Activated naive CD8-positive, alpha-beta T cell treated with anti-CD3 and anti-CD28 coated beads, Interleukin-2, amount 50 U/mL, for 24 hours (primary cell): ENCODE data around the gene BSG.
"Not testable (repeated sequence)": the region's sequence is repeated elsewhere in the genome, so short reads cannot be mapped to it uniquely, and the experiment has no call there.

Experiments used
- ATAC-seq: fragments of 150-1000 bp; cut with Tn5 transposase; one replicate; pipeline ENCODE4 v1.10.0; 2021
- DNase-seq: peaks from one replicate; pipeline ENCODE4 v3.0.0; 2021
- H3K27ac Mint-ChIP-seq: one replicate; pipeline ENCODE4 v1.8.0; 2021; ENCODE audit warnings: mild to moderate bottlenecking, mixed read lengths
- H3K27me3 Mint-ChIP-seq: one replicate; pipeline ENCODE4 v1.8.0; 2021; ENCODE audit warnings: mixed read lengths
- H3K36me3 Mint-ChIP-seq: one replicate; pipeline ENCODE4 v1.8.0; 2021; ENCODE audit warnings: low read depth, mixed read lengths
- H3K4me1 Mint-ChIP-seq: one replicate; pipeline ENCODE4 v1.8.0; 2021; ENCODE audit warnings: mixed read lengths
- H3K4me3 Mint-ChIP-seq: one replicate; pipeline ENCODE4 v1.8.0; 2021; ENCODE audit warnings: mild to moderate bottlenecking, moderate library complexity, mixed read lengths
- H3K9me3 Mint-ChIP-seq: one replicate; pipeline ENCODE4 v1.8.0; 2021; ENCODE audit warnings: mixed read lengths

The BSG gene

GRCh38 chr19:597406-598315, 25.3 kb downstream of the BSG start:
- Mint-ChIP-seq H3K27me3 (peaks cover 7% of the 10 kb centered on the region), H3K9me3 (no peaks in the 10 kb centered on the region), H3K36me3 (no peaks in the 10 kb centered on the region), H3K4me1 (no peaks in the 10 kb centered on the region), H3K27ac (no peak overlapping the region), H3K4me3 (no peak overlapping the region)
- ATAC-seq (no peak), DNase-seq (no peak)

GRCh38 chr19:601310-601709, 28.9 kb downstream of the BSG start:
- H3K4me1 Mint-ChIP-seq, result no peaks in the 10 kb centered on the region
- H3K27ac Mint-ChIP-seq, result no peak overlapping the region
- DNase-seq, result no peak
- ATAC-seq, result no peak
- H3K27me3 Mint-ChIP-seq, result no peaks in the 10 kb centered on the region
- H3K4me3 Mint-ChIP-seq, result no peak overlapping the region
- H3K9me3 Mint-ChIP-seq, result no peaks in the 10 kb centered on the region
- H3K36me3 Mint-ChIP-seq, result no peaks in the 10 kb centered on the region

GRCh38 chr19:601790-602189, 29.4 kb downstream of the BSG start:
- Mint-ChIP-seq H3K27ac (no peak overlapping the region), H3K36me3 (no peaks in the 10 kb centered on the region), H3K4me3 (no peak overlapping the region), H3K9me3 (no peaks in the 10 kb centered on the region), H3K4me1 (no peaks in the 10 kb centered on the region), H3K27me3 (no peaks in the 10 kb centered on the region)
- ATAC-seq (no peak), DNase-seq (no peak)

- DNase-seq (no peak), ATAC-seq (no peak)
- Mint-ChIP-seq H3K9me3 (no peaks in the 10 kb centered on the region), H3K4me3 (no peak overlapping the region), H3K27ac (no peak overlapping the region), H3K36me3 (no peaks in the 10 kb centered on the region), H3K4me1 (no peaks in the 10 kb centered on the region), H3K27me3 (no peaks in the 10 kb centered on the region)
These were observed 30.2 kb downstream of the BSG start for GRCh38 chr19:602391-603301.

- DNase-seq, H3K36me3 Mint-ChIP-seq, ATAC-seq, H3K27me3 Mint-ChIP-seq, H3K27ac Mint-ChIP-seq, H3K4me1 Mint-ChIP-seq, H3K4me3 Mint-ChIP-seq, H3K9me3 Mint-ChIP-seq: not testable (repeated sequence)
These were observed 30.9 kb downstream of the BSG start for GRCh38 chr19:603302-603639.

- H3K9me3 Mint-ChIP-seq, H3K36me3 Mint-ChIP-seq, H3K27me3 Mint-ChIP-seq, H3K4me1 Mint-ChIP-seq, H3K4me3 Mint-ChIP-seq, H3K27ac Mint-ChIP-seq, ATAC-seq: not testable (repeated sequence)
- DNase-seq, result peak; percentile 28
These were observed 31.4 kb downstream of the BSG start for GRCh38 chr19:603779-604178.

GRCh38 chr19:604355-604754, 32.0 kb downstream of the BSG start:
- no peak overlapping the region for H3K4me3 Mint-ChIP-seq
- peaks cover under 1% of the 10 kb centered on the region for H3K4me1 Mint-ChIP-seq
- no peaks in the 10 kb centered on the region for H3K36me3 Mint-ChIP-seq
- no peak overlapping the region for H3K27ac Mint-ChIP-seq
- peak; percentile 65 for DNase-seq
- peak; percentile 76 for ATAC-seq
- no peaks in the 10 kb centered on the region for H3K9me3 Mint-ChIP-seq
- H3K27me3 Mint-ChIP-seq, result no peaks in the 10 kb centered on the region

GRCh38 chr19:605061-605971, 32.9 kb downstream of the BSG start:
- not testable (repeated sequence) for H3K4me3 Mint-ChIP-seq, H3K36me3 Mint-ChIP-seq, H3K27ac Mint-ChIP-seq, H3K27me3 Mint-ChIP-seq, H3K4me1 Mint-ChIP-seq, H3K9me3 Mint-ChIP-seq
- ATAC-seq (peak; percentile 8), DNase-seq (peak; percentile 34)

GRCh38 chr19:607301-608154, 35.1 kb downstream of the BSG start:
- Mint-ChIP-seq H3K27me3 (no peaks in the 10 kb centered on the region), H3K9me3 (no peaks in the 10 kb centered on the region), H3K4me3 (no peak overlapping the region), H3K36me3 (no peaks in the 10 kb centered on the region), H3K4me1 (peaks cover 22% of the 10 kb centered on the region), H3K27ac (no peak overlapping the region)
- no peak for DNase-seq
- no peak for ATAC-seq

GRCh38 chr19:608155-609003, 36.0 kb downstream of the BSG start:
- Mint-ChIP-seq H3K4me1 (peaks cover 29% of the 10 kb centered on the region), H3K4me3 (no peak overlapping the region), H3K27me3 (no peaks in the 10 kb centered on the region), H3K9me3 (no peaks in the 10 kb centered on the region), H3K36me3 (no peaks in the 10 kb centered on the region), H3K27ac (no peak overlapping the region)
- ATAC-seq (no peak), DNase-seq (no peak)

GRCh38 chr19:609004-609346, 36.6 kb downstream of the BSG start:
- no peak overlapping the region for H3K27ac Mint-ChIP-seq

GRCh38 chr19:610071-610800, 37.8 kb downstream of the BSG start:
- peaks cover 29% of the 10 kb centered on the region for H3K4me1 Mint-ChIP-seq
- DNase-seq (no peak), ATAC-seq (peak; percentile 5)
- no peaks in the 10 kb centered on the region for H3K27me3 Mint-ChIP-seq
- no peaks in the 10 kb centered on the region for H3K36me3 Mint-ChIP-seq
- peak overlapping the region; percentile 80 for H3K4me3 Mint-ChIP-seq
- H3K27ac Mint-ChIP-seq, result peak overlapping the region; percentile 93
- no peaks in the 10 kb centered on the region for H3K9me3 Mint-ChIP-seq

More at GRCh38 chr19:609004-609346, 36.6 kb downstream of the BSG start:
- Mint-ChIP-seq H3K4me1 (peaks cover 29% of the 10 kb centered on the region), H3K27me3 (no peaks in the 10 kb centered on the region), H3K9me3 (no peaks in the 10 kb centered on the region), H3K36me3 (no peaks in the 10 kb centered on the region), H3K4me3 (no peak overlapping the region)
- ATAC-seq (no peak), DNase-seq (no peak)
